Measurements from ENCODE around the gene CCDC89. TPM values are rescaled to one million over a fixed set of nuclear protein-coding genes. Genes with fewer than 3 reads are reported as not detected.

Gene CCDC89
- total RNA-seq, 1 donor from 2014 or later, result not detected

- Mint-ChIP-seq H3K4me3 (ENCODE audit: unreplicated experiment) (no peak overlapping the region), H3K27ac (ENCODE audit: unreplicated experiment) (no peak overlapping the region), H3K27me3 (ENCODE audit: unreplicated experiment) (no peaks in the 10 kb centered on the region), H3K4me1 (ENCODE audit: unreplicated experiment) (peaks cover 21% of the 10 kb centered on the region), H3K36me3 (ENCODE audit: low read depth, unreplicated experiment) (no peaks in the 10 kb centered on the region), H3K9me3 (ENCODE audit: unreplicated experiment) (no peaks in the 10 kb centered on the region)
- DNase-seq (ENCODE audit: low spot score), result no peak
- no peak for TF ChIP-seq CTCF (IDR thresholded peaks at IDR 0.05; ENCODE audit: unreplicated experiment)
These were observed 9.6 kb upstream of the CCDC89 start for GRCh38 chr11:85695546-85695945.

GRCh38 chr11:85694385-85694980 is 8.5 kb upstream of the CCDC89 start:
- H3K27ac Mint-ChIP-seq (ENCODE audit: unreplicated experiment), result no peak overlapping the region

GRCh38 chr11:85685125-85685819 is 723 bp downstream of the CCDC89 start:
- Mint-ChIP-seq H3K4me1 (ENCODE audit: unreplicated experiment) (peaks cover 20% of the 10 kb centered on the region), H3K4me3 (ENCODE audit: unreplicated experiment) (no peak overlapping the region), H3K27ac (ENCODE audit: unreplicated experiment) (no peak overlapping the region), H3K36me3 (ENCODE audit: low read depth, unreplicated experiment) (no peaks in the 10 kb centered on the region), H3K9me3 (ENCODE audit: unreplicated experiment) (no peaks in the 10 kb centered on the region), H3K27me3 (ENCODE audit: unreplicated experiment) (peaks cover 4% of the 10 kb centered on the region)
- no peak for TF ChIP-seq CTCF (IDR thresholded peaks at IDR 0.05; ENCODE audit: unreplicated experiment)
- DNase-seq (ENCODE audit: low spot score), result no peak

More at GRCh38 chr11:85694385-85694980, 8.5 kb upstream of the CCDC89 start:
- Mint-ChIP-seq H3K9me3 (ENCODE audit: unreplicated experiment) (no peaks in the 10 kb centered on the region), H3K4me1 (ENCODE audit: unreplicated experiment) (peaks cover 12% of the 10 kb centered on the region), H3K4me3 (ENCODE audit: unreplicated experiment) (no peak overlapping the region), H3K36me3 (ENCODE audit: low read depth, unreplicated experiment) (no peaks in the 10 kb centered on the region), H3K27me3 (ENCODE audit: unreplicated experiment) (no peaks in the 10 kb centered on the region)
- no peak for TF ChIP-seq CTCF (IDR thresholded peaks at IDR 0.05; ENCODE audit: unreplicated experiment)
- no peak for DNase-seq (ENCODE audit: low spot score)

GRCh38 chr11:85682330-85683305 is 3.4 kb downstream of the CCDC89 start:
- Mint-ChIP-seq H3K36me3 (ENCODE audit: low read depth, unreplicated experiment) (no peaks in the 10 kb centered on the region), H3K27me3 (ENCODE audit: unreplicated experiment) (peaks cover 7% of the 10 kb centered on the region), H3K27ac (ENCODE audit: unreplicated experiment) (no peak overlapping the region), H3K9me3 (ENCODE audit: unreplicated experiment) (no peaks in the 10 kb centered on the region), H3K4me1 (ENCODE audit: unreplicated experiment) (peaks cover 43% of the 10 kb centered on the region), H3K4me3 (ENCODE audit: unreplicated experiment) (no peak overlapping the region)
- no peak for TF ChIP-seq CTCF (IDR thresholded peaks at IDR 0.05; ENCODE audit: unreplicated experiment)
- no peak for DNase-seq (ENCODE audit: low spot score)

Measured in endothelial cell (in vitro differentiated cells).